ENCODE measurements around the gene HOXC9. TPM values are rescaled to one million over a fixed set of nuclear protein-coding genes. Genes with fewer than 3 reads are reported as not detected.

Gene HOXC9
- total and polyA plus RNA-seq, 2 of the 8 experiments (the other 6 are each of a cell fraction or from before 2014, with no cell fraction given) = not detected

GRCh38 chr12:54029529-54030441, 29.8 kb downstream of the HOXC9 start (continued):
- TF ChIP-seq BCL11A (IDR thresholded peaks at IDR 0.05; ENCODE audit: low read depth in 2 of 2, low read length in 2 of 2) (no peak), SIX5 (IDR thresholded peaks at IDR 0.05; ENCODE audit: low read depth, low read length) (no peak), ASH2L (IDR thresholded peaks at IDR 0.05; ENCODE audit: low read length) (no peak), JUN (IDR thresholded peaks at IDR 0.05; ENCODE audit: low read depth, low read length) (no peak), RBBP5 (IDR thresholded peaks at IDR 0.05; ENCODE audit: borderline replicate concordance, low read depth, low read length) (no peak), EGR1 (IDR thresholded peaks at IDR 0.05; ENCODE audit: borderline replicate concordance, low read depth, low read length) (no peak), SP4 (IDR thresholded peaks at IDR 0.05; ENCODE audit: low read length) (no peak), NRF1 (IDR thresholded peaks at IDR 0.05; ENCODE audit: low read depth, low read length) (no peak), POLR2AphosphoS5 (IDR thresholded peaks at IDR 0.05; ENCODE audit: low read depth, low read length) (no peak), SIN3A (conservative IDR thresholded peaks at IDR 0.05 in 1 of 2, IDR thresholded peaks at IDR 0.05 in 1 of 2; ENCODE audit: low read depth in 1 of 2, low read length in 2 of 2) (no peak), HDAC2 (IDR thresholded peaks at IDR 0.05; ENCODE audit: borderline replicate concordance in 1 of 2, low read depth in 2 of 2, low read length in 2 of 2) (no peak), YY1 (IDR thresholded peaks at IDR 0.05; ENCODE audit: low read depth, low read length) (no peak), SP2 (IDR thresholded peaks at IDR 0.05; ENCODE audit: low read length) (no peak), CHD1 (IDR thresholded peaks at IDR 0.05; ENCODE audit: low read depth, low read length) (no peak), RFX5 (IDR thresholded peaks at IDR 0.05; ENCODE audit: borderline replicate concordance, low read depth, low read length) (no peak), KDM5A (IDR thresholded peaks at IDR 0.05; ENCODE audit: low read length) (no peak), SUZ12 (IDR thresholded peaks at IDR 0.05; ENCODE audit: low read length) (peak; percentile 93), BACH1 (IDR thresholded peaks at IDR 0.05; ENCODE audit: low read length) (no peak), SAP30 (IDR thresholded peaks at IDR 0.05; ENCODE audit: insufficient read depth, insufficient replicate concordance, low read length) (no peak), ATF3 (IDR thresholded peaks at IDR 0.05; ENCODE audit: insufficient read depth, low read depth, low read length) (no peak), MAFK (IDR thresholded peaks at IDR 0.05; ENCODE audit: low read depth, low read length) (no peak), TEAD4 (IDR thresholded peaks at IDR 0.05; ENCODE audit: low read depth, low read length) (no peak)
- TF ChIP-seq, protein P1, sequence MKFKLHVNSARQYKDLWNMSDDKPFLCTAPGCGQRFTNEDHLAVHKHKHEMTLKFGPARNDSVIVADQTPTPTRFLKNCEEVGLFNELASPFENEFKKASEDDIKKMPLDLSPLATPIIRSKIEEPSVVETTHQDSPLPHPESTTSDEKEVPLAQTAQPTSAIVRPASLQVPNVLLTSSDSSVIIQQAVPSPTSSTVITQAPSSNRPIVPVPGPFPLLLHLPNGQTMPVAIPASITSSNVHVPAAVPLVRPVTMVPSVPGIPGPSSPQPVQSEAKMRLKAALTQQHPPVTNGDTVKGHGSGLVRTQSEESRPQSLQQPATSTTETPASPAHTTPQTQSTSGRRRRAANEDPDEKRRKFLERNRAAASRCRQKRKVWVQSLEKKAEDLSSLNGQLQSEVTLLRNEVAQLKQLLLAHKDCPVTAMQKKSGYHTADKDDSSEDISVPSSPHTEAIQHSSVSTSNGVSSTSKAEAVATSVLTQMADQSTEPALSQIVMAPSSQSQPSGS (IDR thresholded peaks at IDR 0.05; ENCODE audit: low read length) = no peak
